DND-41 (cell line): Measurements from ENCODE around the gene TRPM3.

Source experiments
- EZH2 ChIP-seq: IDR thresholded peaks from 3 replicates; pipeline ENCODE4 v1.6.1; 2012; ENCODE audit warnings: borderline replicate concordance, low read depth, mild to moderate bottlenecking, moderate library complexity, low read length, inconsistent platforms; ENCODE audit not compliant: severe bottlenecking
- TF ChIP-seq, protein P1 (sequence below): IDR thresholded peaks from 2 replicates; pipeline ENCODE4 v1.5.1; 2012; ENCODE audit warnings: borderline replicate concordance, low read length, moderate library complexity, mild to moderate bottlenecking; ENCODE audit not compliant: poor library complexity, severe bottlenecking; ENCODE audit errors: extremely low read depth

DNA sequence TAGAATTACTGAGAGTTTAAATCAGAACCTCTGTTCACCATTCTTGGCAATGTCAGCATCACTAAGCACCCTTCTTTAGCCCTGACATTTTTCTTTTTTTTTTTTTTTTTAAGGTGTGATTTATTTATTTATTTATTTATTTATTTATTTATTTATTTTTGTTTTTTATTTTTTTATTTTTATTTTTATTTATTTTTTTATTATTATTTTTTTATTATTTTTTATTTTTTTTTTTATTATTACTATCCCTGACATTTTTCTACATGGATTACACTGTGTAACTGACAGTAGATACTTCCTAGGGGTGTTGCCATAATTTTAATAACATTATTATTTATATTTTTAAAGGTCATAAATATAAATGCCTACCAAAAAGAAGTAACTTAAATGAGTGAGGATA lies 47.0 kb upstream of the TRPM3 start:
- TF ChIP-seq, protein P1, sequence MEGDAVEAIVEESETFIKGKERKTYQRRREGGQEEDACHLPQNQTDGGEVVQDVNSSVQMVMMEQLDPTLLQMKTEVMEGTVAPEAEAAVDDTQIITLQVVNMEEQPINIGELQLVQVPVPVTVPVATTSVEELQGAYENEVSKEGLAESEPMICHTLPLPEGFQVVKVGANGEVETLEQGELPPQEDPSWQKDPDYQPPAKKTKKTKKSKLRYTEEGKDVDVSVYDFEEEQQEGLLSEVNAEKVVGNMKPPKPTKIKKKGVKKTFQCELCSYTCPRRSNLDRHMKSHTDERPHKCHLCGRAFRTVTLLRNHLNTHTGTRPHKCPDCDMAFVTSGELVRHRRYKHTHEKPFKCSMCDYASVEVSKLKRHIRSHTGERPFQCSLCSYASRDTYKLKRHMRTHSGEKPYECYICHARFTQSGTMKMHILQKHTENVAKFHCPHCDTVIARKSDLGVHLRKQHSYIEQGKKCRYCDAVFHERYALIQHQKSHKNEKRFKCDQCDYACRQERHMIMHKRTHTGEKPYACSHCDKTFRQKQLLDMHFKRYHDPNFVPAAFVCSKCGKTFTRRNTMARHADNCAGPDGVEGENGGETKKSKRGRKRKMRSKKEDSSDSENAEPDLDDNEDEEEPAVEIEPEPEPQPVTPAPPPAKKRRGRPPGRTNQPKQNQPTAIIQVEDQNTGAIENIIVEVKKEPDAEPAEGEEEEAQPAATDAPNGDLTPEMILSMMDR: no peak
- TF ChIP-seq EZH2: no peak
